ENCODE results near the gene ARAP1. TPM values are rescaled to one million over a fixed set of nuclear protein-coding genes. Genes with fewer than 3 reads are reported as not detected.

ARAP1 gene
- total RNA-seq, 4 donors from 2014 or later, result 53.8 to 126 (median 88.8) TPM

DNA sequence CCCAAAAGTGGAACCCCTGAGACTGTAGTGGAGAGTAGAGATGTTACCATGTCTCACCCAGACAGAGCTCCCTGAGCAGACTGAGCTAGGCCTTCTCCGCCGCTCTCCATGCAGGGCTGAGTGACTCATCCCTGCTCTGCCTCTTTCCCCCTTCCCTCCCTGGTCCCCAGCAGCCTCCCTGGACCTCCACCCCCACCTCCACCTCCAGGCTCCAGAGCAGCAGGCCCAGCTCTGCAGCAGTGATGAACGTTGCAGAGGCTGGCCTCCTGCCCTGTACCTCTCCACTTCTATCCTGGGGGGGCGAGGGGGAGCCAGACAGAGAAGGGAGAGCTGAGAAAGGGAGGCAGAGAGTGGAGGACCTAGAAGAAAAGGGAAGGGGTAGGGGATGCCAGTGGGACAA is 19.3 kb upstream of the ARAP1 start:
- no peak for DNase-seq (ENCODE audit: low spot score in 2 of 2)
- H3K4me1 ChIP-seq, result peaks cover 25% of the 10 kb centered on the region
- no peak for TF ChIP-seq POLR2AphosphoS5 (IDR thresholded peaks at IDR 0.05)
- no peak for TF ChIP-seq POLR2A (IDR thresholded peaks at IDR 0.05)
- no peak for TF ChIP-seq EP300 (IDR thresholded peaks at IDR 0.05)
- TF ChIP-seq, protein P1, sequence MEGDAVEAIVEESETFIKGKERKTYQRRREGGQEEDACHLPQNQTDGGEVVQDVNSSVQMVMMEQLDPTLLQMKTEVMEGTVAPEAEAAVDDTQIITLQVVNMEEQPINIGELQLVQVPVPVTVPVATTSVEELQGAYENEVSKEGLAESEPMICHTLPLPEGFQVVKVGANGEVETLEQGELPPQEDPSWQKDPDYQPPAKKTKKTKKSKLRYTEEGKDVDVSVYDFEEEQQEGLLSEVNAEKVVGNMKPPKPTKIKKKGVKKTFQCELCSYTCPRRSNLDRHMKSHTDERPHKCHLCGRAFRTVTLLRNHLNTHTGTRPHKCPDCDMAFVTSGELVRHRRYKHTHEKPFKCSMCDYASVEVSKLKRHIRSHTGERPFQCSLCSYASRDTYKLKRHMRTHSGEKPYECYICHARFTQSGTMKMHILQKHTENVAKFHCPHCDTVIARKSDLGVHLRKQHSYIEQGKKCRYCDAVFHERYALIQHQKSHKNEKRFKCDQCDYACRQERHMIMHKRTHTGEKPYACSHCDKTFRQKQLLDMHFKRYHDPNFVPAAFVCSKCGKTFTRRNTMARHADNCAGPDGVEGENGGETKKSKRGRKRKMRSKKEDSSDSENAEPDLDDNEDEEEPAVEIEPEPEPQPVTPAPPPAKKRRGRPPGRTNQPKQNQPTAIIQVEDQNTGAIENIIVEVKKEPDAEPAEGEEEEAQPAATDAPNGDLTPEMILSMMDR (IDR thresholded peaks at IDR 0.05), result no peak
- WGBS, result 68% methylated on average over 4 of the region's 4 CpGs
- H3K27ac ChIP-seq, result no peak overlapping the region
- H3K36me3 ChIP-seq, result peaks cover 8% of the 10 kb centered on the region
- no peaks in the 10 kb centered on the region for H3K27me3 ChIP-seq
- H3K9me3 ChIP-seq, result no peaks in the 10 kb centered on the region
- no peak overlapping the region for H3K4me3 ChIP-seq

DNA sequence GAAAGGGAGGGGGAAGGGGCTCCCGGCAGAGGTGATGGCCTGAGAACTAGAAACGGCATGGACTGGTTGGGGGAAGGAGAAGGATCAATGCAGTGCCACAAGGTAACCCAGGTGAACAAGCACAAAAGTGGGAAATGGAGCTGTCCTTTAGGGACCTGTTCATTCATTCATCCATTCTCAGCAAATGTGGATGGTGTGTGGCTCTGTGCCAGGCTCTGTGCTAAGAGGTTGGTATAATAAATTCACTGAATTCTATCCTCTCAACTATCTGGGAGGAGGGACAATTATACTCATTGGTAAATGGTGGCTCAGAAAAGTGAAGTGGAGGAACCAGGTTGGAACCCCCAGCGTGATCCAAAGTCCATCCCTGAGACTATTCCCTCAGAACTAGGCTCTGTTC is 18.6 kb upstream of the ARAP1 start:
- DNase-seq (ENCODE audit: low spot score in 2 of 2), result no peak
- Histone ChIP-seq H3K36me3 (peaks cover 8% of the 10 kb centered on the region), H3K27me3 (no peaks in the 10 kb centered on the region), H3K9me3 (no peaks in the 10 kb centered on the region), H3K4me3 (no peak overlapping the region), H3K27ac (no peak overlapping the region), H3K4me1 (peaks cover 25% of the 10 kb centered on the region)
- 96% methylated on average over 3 of the region's 3 CpGs for WGBS
- TF ChIP-seq, protein P1 (IDR thresholded peaks at IDR 0.05), result no peak
- TF ChIP-seq POLR2A (IDR thresholded peaks at IDR 0.05) (no peak), POLR2AphosphoS5 (IDR thresholded peaks at IDR 0.05) (no peak), EP300 (IDR thresholded peaks at IDR 0.05) (no peak)

DNA sequence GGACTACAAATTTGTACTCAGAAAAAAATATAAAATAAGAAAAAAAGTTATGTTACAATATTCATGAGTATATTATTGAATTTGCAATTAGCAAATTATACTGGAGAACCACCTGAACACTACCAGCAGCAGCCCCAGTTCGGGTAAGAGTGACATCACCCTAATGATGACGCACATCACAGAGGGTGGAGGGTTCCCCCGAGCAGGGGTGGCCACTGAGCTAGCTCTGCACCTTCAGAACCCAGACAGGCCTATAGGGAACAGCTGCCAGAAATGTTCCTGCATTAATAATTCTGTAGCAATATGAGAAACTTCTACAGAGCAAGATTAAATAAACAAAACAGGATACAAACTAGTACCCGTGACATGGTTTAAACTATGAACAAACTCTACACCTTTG is 17.5 kb upstream of the ARAP1 start:
- peaks cover 8% of the 10 kb centered on the region for H3K36me3 ChIP-seq
- DNase-seq (ENCODE audit: low spot score in 2 of 2), result no peak
- H3K9me3 ChIP-seq, result no peaks in the 10 kb centered on the region
- H3K27ac ChIP-seq, result no peak overlapping the region
- peaks cover 22% of the 10 kb centered on the region for H3K4me1 ChIP-seq
- H3K27me3 ChIP-seq, result no peaks in the 10 kb centered on the region
- TF ChIP-seq EP300 (IDR thresholded peaks at IDR 0.05), result no peak
- no peak for TF ChIP-seq POLR2AphosphoS5 (IDR thresholded peaks at IDR 0.05)
- no peak for TF ChIP-seq POLR2A (IDR thresholded peaks at IDR 0.05)
- TF ChIP-seq, protein P1 (IDR thresholded peaks at IDR 0.05), result no peak
- 74% methylated on average over 4 of the region's 4 CpGs for WGBS
- no peak overlapping the region for H3K4me3 ChIP-seq

DNA sequence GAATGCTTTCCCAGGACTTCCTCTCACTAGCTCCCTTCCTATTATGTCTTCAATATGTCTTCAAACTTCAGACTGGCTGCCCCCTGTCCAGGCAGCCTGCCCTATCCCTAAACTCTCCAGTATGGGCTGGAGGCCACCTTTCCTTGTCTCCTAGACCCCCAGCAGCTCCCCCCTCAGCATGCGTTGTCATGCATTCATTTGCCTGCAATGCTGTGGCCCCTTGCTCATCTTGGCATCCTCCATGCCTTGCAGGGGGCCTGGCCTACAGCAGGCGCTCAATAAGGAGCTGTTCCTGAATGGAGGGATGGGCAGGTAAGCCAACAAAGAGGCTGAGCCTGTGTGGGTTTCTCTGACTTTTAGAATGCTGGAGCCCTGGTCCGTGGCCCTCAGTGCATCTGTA is 16.4 kb upstream of the ARAP1 start:
- TF ChIP-seq EP300 (IDR thresholded peaks at IDR 0.05), result no peak
- TF ChIP-seq POLR2A (IDR thresholded peaks at IDR 0.05), result no peak
- TF ChIP-seq POLR2AphosphoS5 (IDR thresholded peaks at IDR 0.05), result no peak
- TF ChIP-seq, protein P1 (IDR thresholded peaks at IDR 0.05), result no peak
- H3K36me3 ChIP-seq, result peaks cover 8% of the 10 kb centered on the region
- no peak for DNase-seq (ENCODE audit: low spot score in 2 of 2)
- no peaks in the 10 kb centered on the region for H3K27me3 ChIP-seq
- 93% methylated on average over 3 of the region's 3 CpGs for WGBS
- H3K27ac ChIP-seq, result no peak overlapping the region
- H3K4me3 ChIP-seq, result no peak overlapping the region
- H3K4me1 ChIP-seq, result peaks cover 11% of the 10 kb centered on the region
- H3K9me3 ChIP-seq, result no peaks in the 10 kb centered on the region

DNA sequence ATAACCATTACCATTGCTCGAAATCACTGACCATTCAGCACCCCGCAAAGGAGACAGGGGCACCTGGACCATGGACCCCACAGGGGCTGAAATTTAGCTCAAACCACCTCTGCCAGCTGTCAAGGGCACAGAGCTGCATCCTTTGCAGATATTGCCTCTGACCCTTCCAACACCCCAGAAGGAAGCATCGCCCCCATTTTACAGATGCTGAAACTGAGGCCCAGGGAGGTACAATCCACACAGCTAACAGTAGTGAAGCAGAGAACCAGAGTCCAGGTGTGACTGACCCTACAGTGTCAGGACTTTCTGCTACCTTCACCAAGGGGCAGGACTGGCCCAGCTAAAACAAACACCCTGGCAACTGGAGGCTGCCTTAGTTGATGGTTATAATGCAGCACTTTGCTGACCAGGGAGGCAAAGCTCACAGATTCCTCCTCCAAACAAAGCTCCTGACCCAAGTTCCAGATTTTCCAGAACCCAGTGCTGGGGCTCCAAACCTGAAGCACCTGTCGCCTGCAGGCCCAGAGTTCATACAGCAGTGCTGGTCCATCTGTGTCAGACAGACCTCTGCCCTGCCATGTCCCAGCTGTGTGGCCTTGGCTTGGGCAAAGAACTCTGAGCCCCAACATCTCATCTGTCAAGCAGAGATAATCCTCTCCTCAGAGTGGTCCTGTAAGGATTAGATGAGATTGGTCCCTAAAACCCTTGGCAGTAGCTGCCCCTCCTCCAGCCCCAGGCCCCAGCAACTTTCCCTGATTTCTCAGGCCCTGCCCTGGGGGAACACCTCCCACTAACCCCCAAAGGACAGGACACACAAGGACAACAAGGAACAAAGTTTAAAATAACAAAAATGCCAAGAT is 15.2 kb upstream of the ARAP1 start:
- Histone ChIP-seq H3K4me3 (no peak overlapping the region), H3K4me1 (no peaks in the 10 kb centered on the region), H3K27me3 (no peaks in the 10 kb centered on the region), H3K36me3 (peaks cover 8% of the 10 kb centered on the region), H3K9me3 (no peaks in the 10 kb centered on the region), H3K27ac (no peak overlapping the region)
- DNase-seq (ENCODE audit: low spot score in 2 of 2), result no peak
- 96% methylated on average over 3 of the region's 4 CpGs for WGBS
- TF ChIP-seq EP300 (IDR thresholded peaks at IDR 0.05) (no peak), POLR2A (IDR thresholded peaks at IDR 0.05) (no peak), POLR2AphosphoS5 (IDR thresholded peaks at IDR 0.05) (no peak)
- TF ChIP-seq, protein P1 (IDR thresholded peaks at IDR 0.05), result no peak

All from suprapubic skin (tissue), 4 donors.